Activated T-cell treated with anti-CD3 and anti-CD28 coated beads for 1 hour (primary cell): ENCODE results near the gene RPS6KA1.

ENCODE experiments used
- DNase-seq: peaks from one replicate; pipeline ENCODE4 v3.0.0-alpha.2; 2020; ENCODE audit warnings: low read depth

RPS6KA1 gene

DNA sequence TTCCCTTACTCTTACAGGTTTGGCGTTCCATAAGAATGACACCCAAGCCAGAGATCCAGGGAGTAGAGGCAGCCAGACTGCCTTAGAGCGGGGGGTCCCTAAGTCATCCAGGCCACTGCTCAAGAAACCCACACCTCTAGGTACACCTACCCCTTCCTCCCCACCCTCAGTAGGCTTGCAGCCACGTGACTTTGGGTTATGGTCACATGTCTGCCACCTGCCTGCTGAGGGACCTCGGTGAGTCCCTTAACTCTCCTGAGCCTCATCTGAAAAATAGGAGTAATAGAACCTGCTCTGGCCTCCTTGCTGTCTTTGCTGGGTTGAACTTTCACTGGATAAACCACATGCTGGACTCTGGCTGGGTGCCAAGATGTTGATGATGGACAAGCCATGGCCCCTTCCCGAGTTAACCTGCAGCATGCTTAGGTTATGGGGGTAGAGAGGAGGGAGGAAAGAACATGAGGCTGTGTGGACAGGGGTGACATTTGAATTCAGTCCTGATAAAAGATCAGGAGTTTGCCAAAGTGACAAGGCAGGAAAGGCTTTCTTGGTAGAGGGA lies 4.5 kb downstream of the RPS6KA1 start:
- no peak for DNase-seq

DNA sequence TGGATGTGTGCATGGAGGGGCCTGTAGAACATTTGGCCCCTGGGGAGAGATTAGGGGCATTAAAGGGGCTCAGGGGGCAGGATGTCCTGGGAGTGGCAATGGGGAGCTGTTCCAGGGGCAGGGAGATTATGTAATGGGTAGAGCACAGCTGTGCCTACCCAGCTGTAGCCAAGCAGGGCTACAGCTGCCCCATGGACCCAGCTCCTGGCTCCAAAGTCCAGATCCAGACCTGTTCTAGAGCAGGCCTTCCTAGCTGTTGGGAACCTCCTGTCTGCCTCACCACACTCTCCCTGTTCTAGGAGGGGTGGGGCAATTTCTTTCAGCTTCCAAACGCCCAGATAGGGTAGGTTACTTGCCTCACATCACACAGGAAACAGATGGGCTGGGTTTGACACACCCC lies 5.6 kb downstream of the RPS6KA1 start:
- DNase-seq: no peak

GRCh38 chr1:26536081-26536480 lies 6.5 kb downstream of the RPS6KA1 start:
- DNase-seq: no peak

DNA sequence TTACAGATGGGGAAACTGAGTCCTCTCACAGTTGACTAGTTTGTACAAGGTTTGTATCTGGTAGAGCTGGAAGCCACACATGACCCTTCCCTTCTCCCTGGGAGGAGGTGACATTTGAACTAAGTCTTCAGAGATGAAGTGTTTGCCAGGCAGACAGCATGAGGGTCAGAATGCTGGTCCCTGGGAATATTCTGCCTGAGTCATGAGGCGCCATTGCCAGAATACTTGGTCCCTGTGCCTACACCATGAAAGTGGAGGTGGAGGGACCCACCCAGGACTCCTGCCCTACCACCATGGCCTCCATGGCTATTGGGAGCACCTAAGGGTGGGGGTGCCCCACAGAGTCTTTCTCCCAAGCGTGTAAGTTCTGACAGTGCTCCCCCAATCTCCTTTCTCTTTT lies 7.0 kb downstream of the RPS6KA1 start:
- no peak for DNase-seq

DNA sequence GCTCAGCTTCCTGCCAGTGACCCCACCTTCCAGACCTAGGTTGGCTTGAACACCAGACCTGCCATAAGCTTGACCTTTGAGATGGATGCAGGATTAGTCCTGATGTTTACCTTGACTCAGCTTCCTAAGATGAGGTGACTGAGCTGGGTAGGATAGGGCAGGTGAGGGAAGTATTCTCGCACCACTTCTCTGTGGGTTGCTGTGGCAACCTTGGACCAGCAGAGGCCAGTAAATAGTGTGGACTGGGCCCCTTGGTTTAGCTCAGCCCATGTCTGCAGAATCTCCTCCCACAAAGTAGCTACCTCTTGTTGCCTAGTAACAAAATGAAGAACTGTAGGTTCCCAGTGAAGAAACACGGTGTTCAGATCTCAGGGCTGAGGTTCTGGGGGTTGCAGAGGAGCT lies 8.4 kb downstream of the RPS6KA1 start:
- DNase-seq: no peak

- DNase-seq: no peak
Measured at GRCh38 chr1:26538480-26539412, 9.2 kb downstream of the RPS6KA1 start.

GRCh38 chr1:26539722-26540121 lies 10.2 kb downstream of the RPS6KA1 start:
- DNase-seq: no peak

- DNase-seq: no peak
Measured at GRCh38 chr1:26540351-26540750, 10.8 kb downstream of the RPS6KA1 start.

DNA sequence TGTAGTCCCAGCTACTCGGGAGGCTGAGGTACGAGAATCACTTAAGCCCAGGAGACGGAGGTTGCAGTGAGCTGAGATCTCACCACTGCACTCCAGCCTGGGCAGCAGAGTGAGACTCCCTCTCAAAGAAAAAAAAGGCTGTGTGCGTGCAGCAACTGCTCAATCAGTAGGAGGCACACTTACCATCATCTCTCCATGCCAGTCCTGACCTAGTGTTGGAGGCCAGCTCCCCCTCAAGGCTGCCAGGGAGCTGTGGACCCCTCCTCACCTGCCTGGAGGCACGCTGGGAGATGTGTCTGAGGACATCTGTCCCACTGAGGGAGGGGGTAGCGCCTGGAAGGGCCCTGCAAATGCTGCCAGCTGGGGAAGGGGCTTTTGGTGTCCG lies 11.9 kb downstream of the RPS6KA1 start:
- DNase-seq: no peak

DNA sequence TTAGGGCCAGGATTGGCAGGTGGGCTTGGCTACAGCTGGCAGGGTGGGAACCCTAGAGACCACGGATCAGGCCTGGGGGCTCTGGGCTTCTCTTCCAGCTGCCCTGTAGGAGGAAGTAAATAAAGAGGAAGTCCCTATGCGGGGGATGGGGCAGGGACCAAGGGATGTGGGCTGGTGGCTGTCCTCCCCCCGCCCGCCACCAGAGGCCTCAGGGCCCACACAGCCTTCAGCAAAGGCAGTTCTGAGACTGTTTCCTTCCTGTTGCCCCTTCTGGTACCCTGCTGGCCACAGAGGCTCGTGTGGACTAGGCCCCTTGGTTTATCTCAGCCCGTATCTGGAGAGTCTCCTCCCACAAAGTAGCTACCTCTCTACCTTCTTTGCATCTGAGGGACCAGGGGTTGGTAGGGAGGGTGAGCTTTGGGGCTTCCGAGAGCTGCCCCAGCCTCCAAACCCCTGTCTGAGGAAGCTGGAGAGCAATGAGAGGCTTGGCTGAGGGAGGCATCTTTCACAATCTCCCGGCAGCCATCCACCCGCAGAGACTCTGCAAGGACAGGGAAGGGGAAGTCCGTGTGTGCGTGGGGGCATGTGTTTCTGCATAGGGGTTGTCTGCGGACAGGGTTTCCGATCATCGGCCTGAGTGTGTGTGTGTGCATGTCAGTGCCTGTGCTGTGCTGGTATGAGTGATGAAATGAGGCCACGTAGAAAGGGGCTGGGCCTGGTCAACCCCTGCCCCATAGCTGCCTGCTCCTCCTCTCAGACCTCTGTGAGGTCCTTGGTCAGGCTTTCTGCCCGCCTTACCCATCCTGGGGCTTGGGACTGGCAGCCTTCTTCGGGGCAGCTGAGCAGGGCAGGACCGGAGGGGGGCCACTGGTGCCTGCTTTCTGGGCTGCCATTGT lies 12.5 kb downstream of the RPS6KA1 start:
- peak; percentile 60 for DNase-seq

DNA sequence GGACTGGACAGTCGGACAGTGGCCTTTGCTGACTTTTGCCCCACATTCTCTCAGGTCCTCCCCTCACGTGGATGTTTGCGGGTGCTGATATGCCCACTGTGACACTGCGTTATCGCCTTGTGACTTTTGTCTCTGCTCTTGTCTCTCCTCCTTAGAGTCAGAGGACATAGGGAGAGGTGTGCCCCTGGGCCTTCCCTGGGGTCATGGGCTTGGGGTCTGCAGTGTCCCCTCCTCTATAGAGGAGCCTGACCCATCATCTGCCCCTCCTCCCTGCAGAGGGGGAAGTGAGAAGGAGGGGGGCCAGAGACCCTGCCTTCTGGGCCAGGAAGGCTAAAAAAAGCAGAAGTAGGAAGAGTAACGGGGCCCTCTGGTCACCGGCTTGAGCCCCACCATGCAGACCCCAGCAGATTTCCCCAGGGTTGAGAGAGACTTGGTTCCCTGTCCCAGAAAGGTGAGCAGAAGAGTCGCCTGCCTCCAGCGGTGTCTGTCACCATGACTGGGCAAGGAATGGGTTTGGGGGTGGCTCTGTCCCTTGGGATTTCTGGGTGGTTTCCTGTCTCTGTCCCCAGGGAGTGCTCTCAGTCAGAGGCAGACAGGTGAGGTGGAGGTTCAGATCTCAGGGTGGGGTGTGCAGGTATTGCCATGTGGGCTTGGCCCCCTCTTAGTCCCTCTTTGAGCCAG lies 13.3 kb downstream of the RPS6KA1 start:
- DNase-seq: no peak

DNA sequence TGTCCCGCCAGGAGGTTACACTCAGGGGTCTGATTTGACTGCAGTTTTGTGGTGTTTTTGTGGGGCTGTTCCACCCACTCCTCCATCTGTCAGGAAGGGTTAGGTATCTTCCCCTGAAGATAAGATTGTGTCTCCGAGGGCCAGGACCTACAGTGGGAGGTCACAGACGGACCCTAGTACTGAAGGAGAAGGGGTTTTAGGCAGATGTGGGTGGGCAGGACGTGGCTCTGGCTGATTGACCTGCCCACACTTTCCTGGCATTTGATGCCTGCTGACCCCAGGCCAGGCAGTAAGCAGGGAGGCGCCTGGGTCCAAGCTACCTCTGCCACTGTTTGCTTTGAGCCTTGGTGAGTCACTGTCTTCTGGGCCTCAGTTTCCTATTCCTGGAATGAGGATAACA lies 13.9 kb downstream of the RPS6KA1 start:
- DNase-seq: no peak

GRCh38 chr1:26544126-26544525 lies 14.6 kb downstream of the RPS6KA1 start:
- DNase-seq: no peak

GRCh38 chr1:26545969-26546323 lies 16.4 kb downstream of the RPS6KA1 start:
- DNase-seq: no peak

DNA sequence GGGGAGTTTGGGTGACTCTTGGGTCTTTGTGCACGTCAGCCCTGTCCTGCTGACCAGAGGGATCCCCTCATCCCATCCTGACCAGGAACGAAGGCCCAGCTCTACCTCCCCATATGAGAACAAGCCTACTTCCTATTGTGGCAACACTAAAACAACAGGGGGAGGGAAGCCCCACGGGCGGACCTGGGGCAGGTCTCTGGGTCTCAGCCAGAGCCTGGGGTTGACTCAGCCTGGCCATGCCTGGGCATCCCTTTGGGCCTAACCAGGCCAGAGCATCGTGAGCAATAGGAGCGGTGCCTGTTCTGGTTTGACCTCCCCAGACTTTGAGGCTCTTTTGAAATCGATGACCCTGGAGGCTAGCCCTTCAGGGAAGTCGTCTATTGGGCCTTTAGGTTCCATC lies 16.8 kb downstream of the RPS6KA1 start:
- DNase-seq: no peak

DNA sequence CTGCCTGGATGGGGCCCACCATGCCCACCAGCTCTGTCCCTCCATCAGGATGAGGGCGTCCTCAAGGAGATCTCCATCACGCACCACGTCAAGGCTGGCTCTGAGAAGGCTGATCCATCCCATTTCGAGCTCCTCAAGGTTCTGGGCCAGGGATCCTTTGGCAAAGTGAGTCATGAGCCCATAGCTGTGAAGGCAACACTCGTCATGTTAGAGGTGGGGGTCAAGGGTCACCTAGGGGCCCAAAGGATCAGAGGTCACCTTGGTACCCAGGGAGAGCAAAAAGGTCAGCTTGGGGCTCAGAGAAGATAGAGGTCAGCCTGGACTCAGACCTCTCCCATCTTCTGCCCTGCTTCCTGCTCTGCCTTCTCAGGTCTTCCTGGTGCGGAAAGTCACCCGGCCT lies 17.3 kb downstream of the RPS6KA1 start:
- no peak for DNase-seq

- DNase-seq: no peak
Measured at GRCh38 chr1:26548841-26549240, 19.3 kb downstream of the RPS6KA1 start.

GRCh38 chr1:26550946-26551345 lies 21.4 kb downstream of the RPS6KA1 start:
- no peak for DNase-seq

- DNase-seq: no peak
Measured at GRCh38 chr1:26552720-26553119, 23.2 kb downstream of the RPS6KA1 start.

GRCh38 chr1:26553942-26554682 lies 24.6 kb downstream of the RPS6KA1 start:
- DNase-seq: no peak

DNA sequence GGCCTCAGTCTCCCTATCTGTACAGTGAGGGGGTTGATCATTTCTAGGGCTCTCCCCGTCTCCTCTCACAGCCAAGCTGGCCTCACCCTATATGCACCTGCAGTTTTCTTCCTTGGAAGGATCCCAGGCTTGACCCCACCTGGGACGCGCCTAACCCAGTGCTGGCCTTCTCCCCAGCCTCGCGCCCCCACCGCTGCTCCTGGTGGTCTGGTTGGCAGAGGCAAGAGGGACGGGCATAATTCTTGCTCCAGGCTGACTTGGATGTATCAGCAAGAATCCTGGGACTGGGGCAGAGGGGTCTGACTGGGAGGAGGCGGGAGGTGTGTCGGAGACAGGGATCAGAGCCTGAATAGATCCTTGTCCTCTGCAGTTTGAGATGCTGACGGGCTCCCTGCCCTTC lies 25.2 kb downstream of the RPS6KA1 start:
- no peak for DNase-seq
